Measurements from ENCODE around the gene KIF13A.

Gene KIF13A

GRCh38 chr6:17865798-17866725 is 121.4 kb downstream of the KIF13A start:
- H3K36me3 ChIP-seq: no peaks in the 10 kb centered on the region
- H3K27me3 ChIP-seq: no peaks in the 10 kb centered on the region
- H3K4me3 ChIP-seq (ENCODE audit: low read depth, low read length): no peak overlapping the region
- no peak for DNase-seq
- H3K9me3 ChIP-seq: no peaks in the 10 kb centered on the region
- H3K4me1 ChIP-seq: no peaks in the 10 kb centered on the region
- no peak for TF ChIP-seq CTCF (IDR thresholded peaks at IDR 0.05; ENCODE audit: low read depth, low read length)

- TF ChIP-seq CTCF (IDR thresholded peaks at IDR 0.05; ENCODE audit: low read depth, low read length): no peak
- Histone ChIP-seq H3K4me1 (no peaks in the 10 kb centered on the region), H3K9me3 (no peaks in the 10 kb centered on the region), H3K4me3 (ENCODE audit: low read depth, low read length) (no peak overlapping the region), H3K27me3 (no peaks in the 10 kb centered on the region), H3K36me3 (no peaks in the 10 kb centered on the region)
- no peak for DNase-seq
Observed at GRCh38 chr6:17865243-17865642, 122.2 kb downstream of the KIF13A start.

- H3K36me3 ChIP-seq: no peaks in the 10 kb centered on the region
- no peaks in the 10 kb centered on the region for H3K9me3 ChIP-seq
- no peaks in the 10 kb centered on the region for H3K4me1 ChIP-seq
- no peak for DNase-seq
- H3K27me3 ChIP-seq: no peaks in the 10 kb centered on the region
- no peak overlapping the region for H3K4me3 ChIP-seq (ENCODE audit: low read depth, low read length)
- TF ChIP-seq CTCF (IDR thresholded peaks at IDR 0.05; ENCODE audit: low read depth, low read length): no peak
Observed at GRCh38 chr6:17863901-17864754, 123.3 kb downstream of the KIF13A start.

- H3K4me3 ChIP-seq (ENCODE audit: low read depth, low read length): no peak overlapping the region
- no peak for TF ChIP-seq CTCF (IDR thresholded peaks at IDR 0.05; ENCODE audit: low read depth, low read length)
- no peak for DNase-seq
- no peaks in the 10 kb centered on the region for H3K36me3 ChIP-seq
- no peaks in the 10 kb centered on the region for H3K27me3 ChIP-seq
- H3K9me3 ChIP-seq: no peaks in the 10 kb centered on the region
- no peaks in the 10 kb centered on the region for H3K4me1 ChIP-seq
Observed at GRCh38 chr6:17861361-17861760, 126.1 kb downstream of the KIF13A start.

- Histone ChIP-seq H3K4me3 (ENCODE audit: low read depth, low read length) (no peak overlapping the region), H3K27me3 (no peaks in the 10 kb centered on the region), H3K4me1 (no peaks in the 10 kb centered on the region), H3K9me3 (no peaks in the 10 kb centered on the region), H3K36me3 (no peaks in the 10 kb centered on the region)
- TF ChIP-seq CTCF (IDR thresholded peaks at IDR 0.05; ENCODE audit: low read depth, low read length): no peak
- DNase-seq: no peak
Observed at GRCh38 chr6:17859846-17860245, 127.6 kb downstream of the KIF13A start.
